ENCODE measurements around the gene RANBP17.

The RANBP17 gene

GRCh38 chr5:171251519-171251918 is 389.7 kb downstream of the RANBP17 start:
- H3K9ac ChIP-seq (ENCODE audit: low read length) = no peak overlapping the region

GRCh38 chr5:171252674-171253073 is 390.9 kb downstream of the RANBP17 start:
- Histone ChIP-seq H3K4me3 (ENCODE audit: low read length) (no peak overlapping the region), H2AK5ac (ENCODE audit: low read length) (no peak overlapping the region), H3K79me1 (ENCODE audit: low read length) (no peaks in the 10 kb centered on the region), H4K8ac (ENCODE audit: low read depth, low read length) (no peak overlapping the region), H3K36me3 (ENCODE audit: control insufficient read depth, insufficient read depth, low read length) (no peaks in the 10 kb centered on the region), H3K4me1 (ENCODE audit: control insufficient read depth, low read depth, low read length) (no peaks in the 10 kb centered on the region), H3K18ac (ENCODE audit: low read length) (no peak overlapping the region), H3K56ac (ENCODE audit: low read length) (no peak overlapping the region), H2BK15ac (replicated peaks; ENCODE audit: low read depth) (no peak overlapping the region), H3K27ac (ENCODE audit: low read depth, low read length) (no peak overlapping the region), H2BK5ac (ENCODE audit: low read length) (no peak overlapping the region), H3K27me3 (ENCODE audit: insufficient read depth, low read length, poor library complexity) (no peaks in the 10 kb centered on the region), H3K79me2 (ENCODE audit: control insufficient read depth, insufficient read depth, low read length) (no peaks in the 10 kb centered on the region), H3K9ac (ENCODE audit: low read length) (no peak overlapping the region), H4K5ac (ENCODE audit: low read length) (no peak overlapping the region), H3K23ac (ENCODE audit: low read length) (no peak overlapping the region), H3K4ac (ENCODE audit: low read depth, low read length) (no peak overlapping the region), H3K4me2 (ENCODE audit: low read length) (no peak overlapping the region), H2BK120ac (ENCODE audit: low read depth, low read length) (no peak overlapping the region)
- WGBS (ENCODE audit: extremely low coverage, insufficient coverage, low lambda C conversion rate) = no CpG with 5 or more reads among the region's 6 CpGs
- DNase-seq = no peak

More at GRCh38 chr5:171251519-171251918, 389.7 kb downstream of the RANBP17 start:
- DNase-seq = no peak
- WGBS (ENCODE audit: extremely low coverage, insufficient coverage, low lambda C conversion rate) = no CpG with 5 or more reads among the region's 21 CpGs
- no peak overlapping the region for H2AK5ac ChIP-seq (ENCODE audit: low read length)
- H3K4me2 ChIP-seq (ENCODE audit: low read length) = no peak overlapping the region
- H3K23ac ChIP-seq (ENCODE audit: low read length) = no peak overlapping the region
- H3K56ac ChIP-seq (ENCODE audit: low read length) = no peak overlapping the region
- H2BK15ac ChIP-seq (replicated peaks; ENCODE audit: low read depth) = no peak overlapping the region
- H3K4ac ChIP-seq (ENCODE audit: low read depth, low read length) = no peak overlapping the region
- H2BK120ac ChIP-seq (ENCODE audit: low read depth, low read length) = no peak overlapping the region
- no peak overlapping the region for H3K18ac ChIP-seq (ENCODE audit: low read length)
- H2BK5ac ChIP-seq (ENCODE audit: low read length) = no peak overlapping the region
- no peak overlapping the region for H3K27ac ChIP-seq (ENCODE audit: low read depth, low read length)
- H3K79me1 ChIP-seq (ENCODE audit: low read length) = no peaks in the 10 kb centered on the region
- no peak overlapping the region for H4K5ac ChIP-seq (ENCODE audit: low read length)
- no peaks in the 10 kb centered on the region for H3K79me2 ChIP-seq (ENCODE audit: control insufficient read depth, insufficient read depth, low read length)
- no peak overlapping the region for H3K4me3 ChIP-seq (ENCODE audit: low read length)
- no peaks in the 10 kb centered on the region for H3K4me1 ChIP-seq (ENCODE audit: control insufficient read depth, low read depth, low read length)
- no peaks in the 10 kb centered on the region for H3K27me3 ChIP-seq (ENCODE audit: insufficient read depth, low read length, poor library complexity)
- H3K36me3 ChIP-seq (ENCODE audit: control insufficient read depth, insufficient read depth, low read length) = no peaks in the 10 kb centered on the region
- no peak overlapping the region for H4K8ac ChIP-seq (ENCODE audit: low read depth, low read length)

DNA sequence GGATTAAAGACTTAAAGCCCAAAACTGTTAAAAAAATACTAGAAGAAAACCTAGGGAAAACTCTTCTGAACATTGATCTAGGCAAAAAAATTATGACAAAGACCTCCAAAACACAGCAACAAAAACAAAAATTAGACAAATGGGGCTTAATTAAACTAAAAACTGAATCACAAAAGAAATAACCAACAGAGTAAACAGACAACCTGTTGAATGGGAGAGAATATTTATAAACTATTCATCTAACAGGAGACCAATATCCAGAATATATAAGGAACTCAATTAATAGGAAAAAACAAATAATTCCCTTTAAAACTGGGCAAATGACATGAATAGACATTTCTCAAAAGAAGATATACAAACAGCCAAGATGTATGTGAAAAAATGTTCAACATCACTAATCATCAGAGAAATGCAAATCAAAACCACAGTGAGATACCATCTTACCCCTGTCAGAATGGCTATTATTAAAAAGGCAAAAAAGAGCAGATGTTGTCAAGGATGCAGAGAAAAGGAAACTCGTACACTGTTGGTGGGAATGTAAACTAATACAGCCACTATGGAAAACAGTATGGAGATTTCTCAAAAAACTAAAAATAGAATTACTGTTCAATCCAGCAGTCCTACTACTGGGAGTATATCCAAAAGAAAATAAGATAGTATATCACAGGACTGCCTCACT is 397.1 kb downstream of the RANBP17 start:
- H4K8ac ChIP-seq (ENCODE audit: low read depth, low read length) = no peak overlapping the region
- H3K56ac ChIP-seq (ENCODE audit: low read length) = no peak overlapping the region
- no peaks in the 10 kb centered on the region for H3K4me1 ChIP-seq (ENCODE audit: control insufficient read depth, low read depth, low read length)
- H3K4me3 ChIP-seq (ENCODE audit: low read length) = no peak overlapping the region
- H2AK5ac ChIP-seq (ENCODE audit: low read length) = no peak overlapping the region
- no CpG with 5 or more reads among the region's 1 CpG for WGBS (ENCODE audit: extremely low coverage, insufficient coverage, low lambda C conversion rate)
- DNase-seq = no peak
- H3K27me3 ChIP-seq (ENCODE audit: insufficient read depth, low read length, poor library complexity) = no peaks in the 10 kb centered on the region
- no peak overlapping the region for H3K4me2 ChIP-seq (ENCODE audit: low read length)
- no peak overlapping the region for H3K9ac ChIP-seq (ENCODE audit: low read length)
- H3K18ac ChIP-seq (ENCODE audit: low read length) = no peak overlapping the region
- no peaks in the 10 kb centered on the region for H3K36me3 ChIP-seq (ENCODE audit: control insufficient read depth, insufficient read depth, low read length)
- no peaks in the 10 kb centered on the region for H3K79me1 ChIP-seq (ENCODE audit: low read length)
- no peak overlapping the region for H3K23ac ChIP-seq (ENCODE audit: low read length)
- H3K79me2 ChIP-seq (ENCODE audit: control insufficient read depth, insufficient read depth, low read length) = no peaks in the 10 kb centered on the region
- H3K27ac ChIP-seq (ENCODE audit: low read depth, low read length) = no peak overlapping the region
- no peak overlapping the region for H2BK5ac ChIP-seq (ENCODE audit: low read length)
- no peak overlapping the region for H4K5ac ChIP-seq (ENCODE audit: low read length)
- H3K4ac ChIP-seq (ENCODE audit: low read depth, low read length) = no peak overlapping the region
- no peak overlapping the region for H2BK120ac ChIP-seq (ENCODE audit: low read depth, low read length)
- no peak overlapping the region for H2BK15ac ChIP-seq (replicated peaks; ENCODE audit: low read depth)

- Histone ChIP-seq H3K4me1 (ENCODE audit: control insufficient read depth, low read depth, low read length) (no peaks in the 10 kb centered on the region), H3K9ac (ENCODE audit: low read length) (no peak overlapping the region), H3K79me1 (ENCODE audit: low read length) (no peaks in the 10 kb centered on the region), H3K36me3 (ENCODE audit: control insufficient read depth, insufficient read depth, low read length) (no peaks in the 10 kb centered on the region), H3K27ac (ENCODE audit: low read depth, low read length) (no peak overlapping the region), H2BK120ac (ENCODE audit: low read depth, low read length) (no peak overlapping the region), H3K27me3 (ENCODE audit: insufficient read depth, low read length, poor library complexity) (no peaks in the 10 kb centered on the region), H2AK5ac (ENCODE audit: low read length) (no peak overlapping the region), H2BK15ac (replicated peaks; ENCODE audit: low read depth) (no peak overlapping the region), H3K4me2 (ENCODE audit: low read length) (no peak overlapping the region), H3K4ac (ENCODE audit: low read depth, low read length) (no peak overlapping the region), H3K79me2 (ENCODE audit: control insufficient read depth, insufficient read depth, low read length) (no peaks in the 10 kb centered on the region), H2BK5ac (ENCODE audit: low read length) (no peak overlapping the region), H3K56ac (ENCODE audit: low read length) (no peak overlapping the region), H3K18ac (ENCODE audit: low read length) (no peak overlapping the region), H3K23ac (ENCODE audit: low read length) (no peak overlapping the region), H3K4me3 (ENCODE audit: low read length) (no peak overlapping the region), H4K5ac (ENCODE audit: low read length) (no peak overlapping the region), H4K8ac (ENCODE audit: low read depth, low read length) (no peak overlapping the region)
- no peak for DNase-seq
- WGBS (ENCODE audit: extremely low coverage, insufficient coverage, low lambda C conversion rate) = no CpG with 5 or more reads among the region's 1 CpG
Measured at GRCh38 chr5:171261361-171261760, 399.5 kb downstream of the RANBP17 start.

DNA sequence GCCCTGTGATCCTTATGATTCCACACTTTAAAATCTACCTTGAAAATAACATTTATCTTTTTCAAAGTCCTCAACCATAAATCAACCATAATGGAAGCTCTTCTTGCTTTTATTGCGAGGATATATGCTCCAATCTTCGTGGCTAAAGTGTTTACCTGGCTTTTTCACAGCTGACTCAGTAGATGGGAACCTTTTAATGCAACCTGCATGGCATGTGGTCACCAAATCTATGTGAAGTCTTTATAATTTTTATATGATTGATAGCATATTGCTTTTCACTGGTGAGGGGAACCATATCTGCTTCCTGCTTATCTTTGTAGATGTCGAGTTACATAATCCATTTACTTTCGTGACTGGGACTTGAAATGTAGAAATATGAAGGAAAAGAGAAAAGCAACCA is 400.1 kb downstream of the RANBP17 start:
- H3K23ac ChIP-seq (ENCODE audit: low read length) = no peak overlapping the region
- H3K27me3 ChIP-seq (ENCODE audit: insufficient read depth, low read length, poor library complexity) = no peaks in the 10 kb centered on the region
- H3K4ac ChIP-seq (ENCODE audit: low read depth, low read length) = no peak overlapping the region
- no peaks in the 10 kb centered on the region for H3K36me3 ChIP-seq (ENCODE audit: control insufficient read depth, insufficient read depth, low read length)
- no peaks in the 10 kb centered on the region for H3K4me1 ChIP-seq (ENCODE audit: control insufficient read depth, low read depth, low read length)
- no peak overlapping the region for H4K8ac ChIP-seq (ENCODE audit: low read depth, low read length)
- no peaks in the 10 kb centered on the region for H3K79me2 ChIP-seq (ENCODE audit: control insufficient read depth, insufficient read depth, low read length)
- no peaks in the 10 kb centered on the region for H3K79me1 ChIP-seq (ENCODE audit: low read length)
- H2BK5ac ChIP-seq (ENCODE audit: low read length) = no peak overlapping the region
- no peak overlapping the region for H2BK15ac ChIP-seq (replicated peaks; ENCODE audit: low read depth)
- no peak overlapping the region for H3K18ac ChIP-seq (ENCODE audit: low read length)
- no peak overlapping the region for H3K4me3 ChIP-seq (ENCODE audit: low read length)
- WGBS (ENCODE audit: extremely low coverage, insufficient coverage, low lambda C conversion rate) = no CpG with 5 or more reads among the region's 4 CpGs
- H3K9ac ChIP-seq (ENCODE audit: low read length) = no peak overlapping the region
- no peak overlapping the region for H3K4me2 ChIP-seq (ENCODE audit: low read length)
- H3K27ac ChIP-seq (ENCODE audit: low read depth, low read length) = no peak overlapping the region
- no peak for DNase-seq
- H4K5ac ChIP-seq (ENCODE audit: low read length) = no peak overlapping the region
- H3K56ac ChIP-seq (ENCODE audit: low read length) = no peak overlapping the region
- no peak overlapping the region for H2AK5ac ChIP-seq (ENCODE audit: low read length)
- no peak overlapping the region for H2BK120ac ChIP-seq (ENCODE audit: low read depth, low read length)

DNA sequence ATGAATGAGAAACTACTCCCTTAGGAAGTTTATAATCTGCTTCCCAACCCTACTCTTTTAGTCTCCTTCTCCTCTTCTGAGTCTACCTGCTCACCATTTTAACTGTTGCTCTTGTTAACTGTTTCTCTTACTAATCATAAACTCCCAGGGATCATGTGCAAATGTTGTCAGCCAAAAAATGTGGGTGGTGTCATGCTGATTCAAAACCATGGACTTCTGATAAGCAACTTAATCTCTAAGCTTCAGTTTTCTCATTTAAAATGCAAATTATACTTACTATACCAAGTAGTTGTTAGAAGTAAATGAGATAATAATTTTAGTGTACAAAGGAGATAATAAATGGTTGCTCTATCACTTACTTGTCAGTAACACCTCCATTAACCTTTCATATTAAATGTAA is 401.4 kb downstream of the RANBP17 start:
- Histone ChIP-seq H3K4me3 (ENCODE audit: low read length) (no peak overlapping the region), H2BK120ac (ENCODE audit: low read depth, low read length) (no peak overlapping the region), H3K18ac (ENCODE audit: low read length) (no peak overlapping the region), H3K4me2 (ENCODE audit: low read length) (no peak overlapping the region), H3K9ac (ENCODE audit: low read length) (no peak overlapping the region), H3K4ac (ENCODE audit: low read depth, low read length) (no peak overlapping the region), H4K8ac (ENCODE audit: low read depth, low read length) (no peak overlapping the region), H3K4me1 (ENCODE audit: control insufficient read depth, low read depth, low read length) (no peaks in the 10 kb centered on the region), H3K79me1 (ENCODE audit: low read length) (no peaks in the 10 kb centered on the region), H4K5ac (ENCODE audit: low read length) (no peak overlapping the region), H2BK5ac (ENCODE audit: low read length) (no peak overlapping the region), H2BK15ac (replicated peaks; ENCODE audit: low read depth) (no peak overlapping the region), H3K23ac (ENCODE audit: low read length) (no peak overlapping the region), H3K27ac (ENCODE audit: low read depth, low read length) (no peak overlapping the region), H3K27me3 (ENCODE audit: insufficient read depth, low read length, poor library complexity) (no peaks in the 10 kb centered on the region), H3K36me3 (ENCODE audit: control insufficient read depth, insufficient read depth, low read length) (no peaks in the 10 kb centered on the region), H3K56ac (ENCODE audit: low read length) (no peak overlapping the region), H3K79me2 (ENCODE audit: control insufficient read depth, insufficient read depth, low read length) (no peaks in the 10 kb centered on the region), H2AK5ac (ENCODE audit: low read length) (no peak overlapping the region)
- DNase-seq = no peak
